Trophoblast cell (in vitro differentiated cells and primary cell): ENCODE data around the gene ERCC2.
A peak's percentile ranks its signal among the peaks of the same experiment; 100 is the strongest.

Experiments used
- DNase-seq, 2 donors: peaks; one replicate each; pipeline ENCODE4 v3.0.0-alpha.2; 2016
- H2AFZ ChIP-seq: 2 replicates; pipeline ENCODE4 v1.6.1; 2013; ENCODE audit warnings: low read length, moderate library complexity, mild to moderate bottlenecking; ENCODE audit not compliant: insufficient read depth, poor library complexity
- H2AK5ac ChIP-seq: 2 replicates; pipeline ENCODE4 v1.6.1; 2013; ENCODE audit warnings: mild to moderate bottlenecking, low read length
- H2BK120ac ChIP-seq: 2 replicates; pipeline ENCODE4 v1.6.1; 2013; ENCODE audit warnings: low read length, mild to moderate bottlenecking, moderate library complexity; ENCODE audit not compliant: insufficient read depth, poor library complexity
- H2BK12ac ChIP-seq: 2 replicates; pipeline ENCODE4 v1.6.1; 2013; ENCODE audit warnings: mild to moderate bottlenecking, low read length, moderate library complexity
- H2BK5ac ChIP-seq: 2 replicates; pipeline ENCODE4 v1.6.1; 2013; ENCODE audit warnings: low read length, low read depth, moderate library complexity, mild to moderate bottlenecking; ENCODE audit not compliant: poor library complexity
- H3K14ac ChIP-seq: 2 replicates; pipeline ENCODE4 v1.6.1; 2013; ENCODE audit warnings: mild to moderate bottlenecking, low read length
- H3K18ac ChIP-seq: 2 replicates; pipeline ENCODE4 v1.6.1; 2013; ENCODE audit warnings: mild to moderate bottlenecking, low read length
- H3K23ac ChIP-seq: 2 replicates; pipeline ENCODE4 v1.6.1; 2013; ENCODE audit warnings: low read length
- H3K27ac ChIP-seq: 2 replicates; pipeline ENCODE4 v1.5.1; 2013; ENCODE audit warnings: low read depth, mild to moderate bottlenecking, inconsistent platforms, low read length, moderate library complexity
- H3K27me3 ChIP-seq: 2 replicates; pipeline ENCODE4 v1.6.1; 2013; ENCODE audit warnings: inconsistent platforms, mild to moderate bottlenecking, low read length, moderate library complexity; ENCODE audit not compliant: insufficient read depth
- H3K36me3 ChIP-seq, 2 experiments: 1 replicate in 1 of 2; 2 replicates in 1 of 2; pipeline ENCODE4 v1.6.1; 2013; ENCODE audit warnings: low read length in 2 of 2, mild to moderate bottlenecking in 2 of 2, moderate library complexity in 1 of 2; ENCODE audit not compliant: insufficient read depth in 2 of 2, control insufficient read depth in 1 of 2
- H3K4ac ChIP-seq: 2 replicates; pipeline ENCODE4 v1.6.1; 2013; ENCODE audit warnings: low read depth, mild to moderate bottlenecking, low read length, moderate library complexity
- H3K4me1 ChIP-seq, 2 experiments: 1 replicate in 1 of 2; 2 replicates in 1 of 2; pipeline ENCODE4 v1.6.1; 2013; ENCODE audit warnings: low read length in 2 of 2, mild to moderate bottlenecking in 2 of 2, moderate library complexity in 1 of 2; ENCODE audit not compliant: insufficient read depth in 2 of 2, control insufficient read depth in 1 of 2
- H3K4me2 ChIP-seq: 2 replicates; pipeline ENCODE4 v1.6.1; 2013; ENCODE audit warnings: inconsistent platforms, mild to moderate bottlenecking, low read length, moderate library complexity
- H3K4me3 ChIP-seq: 2 replicates; pipeline ENCODE4 v1.5.1; 2013; ENCODE audit warnings: mild to moderate bottlenecking, low read depth, low read length, inconsistent platforms
- H3K79me1 ChIP-seq: one replicate; pipeline ENCODE4 v1.6.1; 2013; ENCODE audit warnings: low read length
- H3K79me2 ChIP-seq: 2 replicates; pipeline ENCODE4 v1.6.1; 2013; ENCODE audit warnings: low read length, mild to moderate bottlenecking; ENCODE audit not compliant: control insufficient read depth, insufficient read depth, poor library complexity
- H3K9ac ChIP-seq: 2 replicates; pipeline ENCODE4 v1.6.1; 2013; ENCODE audit warnings: mild to moderate bottlenecking, low read length
- H3K9me3 ChIP-seq: 2 replicates; pipeline ENCODE4 v1.6.1; 2013; ENCODE audit warnings: low read depth, mild to moderate bottlenecking, control low read depth, inconsistent platforms, low read length; ENCODE audit not compliant: insufficient read depth
- H4K12ac ChIP-seq: 2 replicates; pipeline ENCODE4 v1.6.1; 2013; ENCODE audit warnings: low read depth, mild to moderate bottlenecking, low read length, moderate library complexity
- H4K8ac ChIP-seq: 2 replicates; pipeline ENCODE4 v1.6.1; 2013; ENCODE audit warnings: low read depth, mild to moderate bottlenecking, low read length, moderate library complexity
- H4K91ac ChIP-seq: one replicate; pipeline ENCODE4 v1.6.1; 2013; ENCODE audit warnings: low read depth, mild to moderate bottlenecking, low read length, moderate library complexity
- WGBS: extraction: QIAGEN DNeasy Blood & Tissue Kit; methylation state at CpG from one replicate; pipeline ENCODE4 v1.1.7; 2013; ENCODE audit warnings: missing lambda C conversion rate; ENCODE audit not compliant: insufficient read length, insufficient coverage; ENCODE audit errors: extremely low coverage; 5-methylcytosine and 5-hydroxymethylcytosine counted together

Gene ERCC2

DNA sequence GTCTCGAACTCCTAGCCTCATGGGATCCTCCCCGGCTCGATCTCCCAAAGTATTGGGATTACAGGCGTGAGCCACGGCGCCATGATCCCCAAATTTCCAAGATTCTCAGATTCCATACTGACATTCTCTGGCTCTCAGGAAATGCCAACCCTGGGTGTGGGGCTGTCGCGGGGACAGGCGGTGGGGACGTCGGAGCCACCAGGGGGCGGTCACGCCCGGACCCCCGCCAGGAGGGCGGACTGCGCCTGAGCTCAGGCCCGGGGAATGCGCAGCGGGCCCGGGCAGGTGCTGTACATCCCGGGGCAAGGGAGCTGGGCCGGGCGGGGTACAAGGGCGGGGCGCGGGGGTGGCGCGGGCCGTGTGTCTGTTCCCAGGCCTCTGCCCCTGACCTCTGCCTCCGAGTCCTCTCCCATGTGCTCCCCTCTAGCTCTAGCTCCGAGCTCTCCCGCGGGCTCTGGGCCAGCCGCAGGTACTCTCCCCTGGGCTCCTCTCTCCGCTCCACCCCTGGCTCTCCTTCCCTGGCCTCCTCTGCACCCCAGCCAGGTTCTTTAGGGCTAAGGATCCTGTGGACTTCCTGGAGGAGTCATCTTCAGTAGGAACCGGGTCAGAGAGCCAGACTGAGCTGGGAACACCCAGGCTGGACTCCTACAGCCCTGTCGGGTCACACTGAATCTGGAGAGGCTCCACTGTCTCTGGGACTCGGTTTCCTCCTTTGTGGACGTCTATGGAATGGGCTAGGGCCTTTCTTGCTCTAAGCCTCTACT, 32.1 kb upstream of the ERCC2 start:
- Histone ChIP-seq H3K27me3 (no peaks in the 10 kb centered on the region), H3K79me1 (peaks cover 32% of the 10 kb centered on the region), H3K18ac (peak overlapping the region; percentile 89), H2BK12ac (peak overlapping the region; percentile 83), H2AFZ (peak overlapping the region; percentile 1), H3K4me3 (no peak overlapping the region), H3K14ac (peak overlapping the region; percentile 37), H2AK5ac (no peak overlapping the region), H3K23ac (no peak overlapping the region), H4K8ac (peak overlapping the region; percentile 57), H2BK5ac (peak overlapping the region; percentile 21), H3K4me1 (peaks cover 14 to 29% of the 10 kb centered on the region in 2 experiments), H3K36me3 (peaks cover 10 to 12% of the 10 kb centered on the region in 2 experiments), H4K12ac (no peak overlapping the region), H3K79me2 (peaks cover 20% of the 10 kb centered on the region), H2BK120ac (peak overlapping the region; percentile 60), H3K27ac (peak overlapping the region; percentile 41), H3K9me3 (no peaks in the 10 kb centered on the region), H3K4ac (peak overlapping the region; percentile 82), H3K9ac (no peak overlapping the region), H3K4me2 (peak overlapping the region; percentile 75), H4K91ac (peak overlapping the region; percentile 72)
- peak; percentile 77 to 81 for DNase-seq
- WGBS = no CpG with 5 or more reads among the region's 40 CpGs

DNA sequence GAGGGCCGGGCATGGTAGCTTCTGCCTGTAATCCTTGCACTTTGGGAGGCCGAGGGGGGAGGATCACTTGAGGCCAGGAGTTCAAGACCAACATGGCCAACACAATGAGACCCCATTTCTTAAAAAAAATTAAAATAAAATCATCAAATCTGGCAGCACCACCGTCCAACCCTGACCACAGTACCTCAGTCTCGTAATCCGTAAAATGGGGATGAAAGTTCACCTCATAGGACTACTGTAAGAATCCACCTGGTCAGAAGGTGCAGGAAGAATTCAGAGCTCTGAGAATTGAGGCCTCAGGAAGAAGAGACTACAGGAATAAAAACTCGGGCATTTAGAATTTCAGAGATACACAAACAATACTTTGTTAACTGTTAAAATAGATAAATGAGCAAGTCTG, 31.4 kb upstream of the ERCC2 start:
- H2AFZ ChIP-seq = no peak overlapping the region
- H3K36me3 ChIP-seq = peaks cover 13 to 17% of the 10 kb centered on the region in 2 experiments
- no peak overlapping the region for H3K27ac ChIP-seq
- no peaks in the 10 kb centered on the region for H3K27me3 ChIP-seq
- H2BK5ac ChIP-seq = no peak overlapping the region
- no peak overlapping the region for H3K23ac ChIP-seq
- no peak overlapping the region for H3K9ac ChIP-seq
- no peak for DNase-seq
- H2BK120ac ChIP-seq = no peak overlapping the region
- peak overlapping the region; percentile 75 for H3K4me2 ChIP-seq
- H2AK5ac ChIP-seq = no peak overlapping the region
- H3K79me2 ChIP-seq = peaks cover 20% of the 10 kb centered on the region
- no peak overlapping the region for H4K8ac ChIP-seq
- peak overlapping the region; percentile 37 for H3K4ac ChIP-seq
- H3K18ac ChIP-seq = no peak overlapping the region
- no peak overlapping the region for H4K91ac ChIP-seq
- no peaks in the 10 kb centered on the region for H3K9me3 ChIP-seq
- H3K79me1 ChIP-seq = peaks cover 32% of the 10 kb centered on the region
- no CpG with 5 or more reads among the region's 6 CpGs for WGBS
- peaks cover 12 to 26% of the 10 kb centered on the region in 2 experiments for H3K4me1 ChIP-seq
- H4K12ac ChIP-seq = no peak overlapping the region
- no peak overlapping the region for H3K4me3 ChIP-seq
- H3K14ac ChIP-seq = no peak overlapping the region
- H2BK12ac ChIP-seq = no peak overlapping the region

DNA sequence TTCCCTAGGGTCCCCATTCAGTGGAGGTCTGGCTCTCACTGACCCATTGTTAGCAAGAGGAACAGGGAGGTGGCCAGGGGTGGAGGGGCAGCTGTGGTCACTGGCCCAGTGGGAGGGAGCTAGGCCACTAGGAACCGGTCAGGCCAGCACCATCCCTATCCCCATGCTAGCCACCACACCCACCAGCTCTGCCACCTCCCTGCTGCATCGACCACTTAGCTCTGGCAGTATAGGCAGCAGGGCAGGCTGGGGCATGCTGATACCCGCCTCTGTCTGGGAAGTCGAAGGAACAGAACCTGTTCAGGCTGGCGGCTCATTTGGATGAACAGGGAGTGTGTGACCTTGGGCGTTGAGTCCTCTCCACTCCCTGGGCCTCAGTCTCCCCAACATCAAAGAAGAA, 29.8 kb upstream of the ERCC2 start:
- peaks cover 29 to 30% of the 10 kb centered on the region in 2 experiments for H3K36me3 ChIP-seq
- H3K27ac ChIP-seq = no peak overlapping the region
- peaks cover 15% of the 10 kb centered on the region for H3K79me2 ChIP-seq
- H3K9ac ChIP-seq = peak overlapping the region; percentile 24
- no peaks in the 10 kb centered on the region for H3K27me3 ChIP-seq
- peaks cover 21% of the 10 kb centered on the region for H3K79me1 ChIP-seq
- peaks cover 2% of the 10 kb centered on the region for H3K9me3 ChIP-seq
- H4K12ac ChIP-seq = no peak overlapping the region
- H2BK5ac ChIP-seq = no peak overlapping the region
- WGBS = no CpG with 5 or more reads among the region's 6 CpGs
- H2AFZ ChIP-seq = no peak overlapping the region
- peaks cover 11 to 26% of the 10 kb centered on the region in 2 experiments for H3K4me1 ChIP-seq
- H4K8ac ChIP-seq = no peak overlapping the region
- peak; percentile 18 to 32 for DNase-seq
- no peak overlapping the region for H3K18ac ChIP-seq
- no peak overlapping the region for H3K4me2 ChIP-seq
- H2BK120ac ChIP-seq = no peak overlapping the region
- H3K4me3 ChIP-seq = no peak overlapping the region
- peak overlapping the region; percentile 1 for H3K4ac ChIP-seq
- H4K91ac ChIP-seq = no peak overlapping the region
- no peak overlapping the region for H3K14ac ChIP-seq
- H2AK5ac ChIP-seq = no peak overlapping the region
- no peak overlapping the region for H2BK12ac ChIP-seq
- H3K23ac ChIP-seq = no peak overlapping the region

DNA sequence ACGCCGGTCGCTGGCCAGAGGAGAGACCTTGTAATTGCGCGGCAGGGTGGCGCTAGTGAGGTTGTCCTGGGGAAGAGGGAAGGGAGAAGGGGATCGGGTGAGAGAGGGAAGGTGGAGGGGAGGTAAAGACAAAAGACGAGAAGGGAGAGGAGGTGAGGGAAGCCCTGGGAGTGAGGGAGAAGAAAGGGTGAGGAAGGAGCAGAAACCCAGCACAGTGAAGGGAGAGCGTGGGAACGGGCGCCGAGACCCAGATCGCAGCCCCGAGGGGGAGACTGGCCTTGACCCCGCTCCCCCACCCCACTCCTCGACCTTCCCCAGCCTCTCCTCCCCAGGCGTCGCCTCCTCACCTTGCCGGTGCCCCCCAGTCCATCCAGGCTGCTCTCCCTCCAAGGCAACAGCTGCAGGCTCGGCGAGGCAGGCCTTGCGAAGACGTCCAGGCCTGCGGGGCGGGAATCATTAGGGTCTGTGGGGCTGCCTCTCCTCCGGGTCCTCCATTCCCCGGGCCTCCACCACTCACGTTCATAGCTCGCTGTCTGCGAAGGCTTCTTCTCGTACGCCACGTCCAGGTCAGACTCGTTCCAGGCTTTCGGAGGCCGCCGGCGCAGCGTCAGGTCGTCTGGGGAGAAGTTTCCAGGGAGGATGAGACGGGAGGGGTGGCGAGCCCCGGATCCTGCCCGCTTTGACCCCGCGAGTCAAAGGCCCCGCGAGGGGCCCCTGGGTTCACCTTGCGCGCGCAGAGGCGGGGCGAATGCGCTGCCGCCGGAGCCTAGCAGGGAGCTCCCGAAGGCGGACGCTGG, 25.6 kb upstream of the ERCC2 start:
- no peak overlapping the region for H2BK120ac ChIP-seq
- H4K8ac ChIP-seq = no peak overlapping the region
- H3K27ac ChIP-seq = no peak overlapping the region
- no peak overlapping the region for H3K4me3 ChIP-seq
- WGBS = 100% methylated on average over 2 of the region's 59 CpGs
- no peak overlapping the region for H4K12ac ChIP-seq
- H3K4ac ChIP-seq = no peak overlapping the region
- H2AFZ ChIP-seq = no peak overlapping the region
- peaks cover 56 to 58% of the 10 kb centered on the region in 2 experiments for H3K36me3 ChIP-seq
- no peak overlapping the region for H3K4me2 ChIP-seq
- H3K79me1 ChIP-seq = no peaks in the 10 kb centered on the region
- no peak overlapping the region for H3K23ac ChIP-seq
- no peak for DNase-seq
- peaks cover 2% of the 10 kb centered on the region for H3K9me3 ChIP-seq
- H3K27me3 ChIP-seq = no peaks in the 10 kb centered on the region
- H2AK5ac ChIP-seq = no peak overlapping the region
- H3K18ac ChIP-seq = no peak overlapping the region
- H3K9ac ChIP-seq = no peak overlapping the region
- no peak overlapping the region for H2BK12ac ChIP-seq
- H3K14ac ChIP-seq = no peak overlapping the region
- H3K79me2 ChIP-seq = no peaks in the 10 kb centered on the region
- H4K91ac ChIP-seq = no peak overlapping the region
- H3K4me1 ChIP-seq = peaks cover 3 to 9% of the 10 kb centered on the region in 2 experiments
- H2BK5ac ChIP-seq = no peak overlapping the region
